G401.6 (cell line): ENCODE results near the gene BARD1.
A peak's percentile ranks its signal among the peaks of the same experiment; 100 is the strongest.
"Not testable (repeated sequence)": the region's sequence is repeated elsewhere in the genome, so short reads cannot be mapped to it uniquely, and the experiment has no call there.

Source experiments
- FAIRE-seq: peaks from 2 replicates; lab custom pipeline; 2012; peaks lifted over from hg19 to GRCh38; lab: Jason Lieb, UNC

BARD1 gene

DNA sequence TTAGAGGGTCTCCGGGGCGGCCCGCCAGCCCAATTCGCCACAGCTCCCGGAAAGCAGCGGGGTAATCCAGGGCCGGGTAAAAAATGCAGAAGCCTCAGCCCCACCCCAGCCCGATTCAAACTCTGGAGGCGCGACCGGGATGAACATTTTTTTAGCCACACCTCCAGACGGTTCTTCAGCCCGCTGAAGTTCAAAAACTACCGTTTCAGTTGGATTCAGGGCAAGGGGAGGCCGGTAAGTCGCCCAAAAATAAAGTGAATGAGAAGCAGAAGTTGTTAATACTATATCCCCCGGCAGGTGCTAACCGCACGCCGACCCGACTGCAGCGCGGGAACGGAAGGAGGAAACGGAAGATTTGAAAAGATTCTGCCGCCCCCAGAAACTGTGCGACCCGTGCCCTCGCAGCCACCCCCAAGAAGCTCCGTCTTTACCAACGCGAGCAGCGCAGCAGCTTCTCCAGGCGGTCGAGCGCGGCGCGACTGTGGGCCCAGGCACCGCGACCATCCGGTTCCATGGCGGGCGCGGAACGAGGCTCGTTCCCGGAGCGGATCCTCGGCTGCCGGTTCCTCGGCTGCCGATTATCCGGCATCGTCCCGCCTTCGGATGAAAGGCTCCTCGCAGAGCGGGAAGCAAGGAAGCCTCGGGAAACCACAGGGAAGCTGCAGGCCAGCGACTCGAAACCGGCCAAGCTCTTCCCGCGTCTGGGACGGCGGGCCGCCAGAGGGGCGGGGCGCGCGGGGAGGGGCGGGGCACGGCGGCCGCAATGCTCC lies at the start of gene BARD1:
BARD1 (minus strand) TSS at position 703 of the 770 bp plus-strand sequence; CDS start at position 589, 114 bp downstream.
- no peak for FAIRE-seq

GRCh38 chr2:214856137-214856536 lies 46.7 kb upstream of the BARD1 start:
- no peak for FAIRE-seq

DNA sequence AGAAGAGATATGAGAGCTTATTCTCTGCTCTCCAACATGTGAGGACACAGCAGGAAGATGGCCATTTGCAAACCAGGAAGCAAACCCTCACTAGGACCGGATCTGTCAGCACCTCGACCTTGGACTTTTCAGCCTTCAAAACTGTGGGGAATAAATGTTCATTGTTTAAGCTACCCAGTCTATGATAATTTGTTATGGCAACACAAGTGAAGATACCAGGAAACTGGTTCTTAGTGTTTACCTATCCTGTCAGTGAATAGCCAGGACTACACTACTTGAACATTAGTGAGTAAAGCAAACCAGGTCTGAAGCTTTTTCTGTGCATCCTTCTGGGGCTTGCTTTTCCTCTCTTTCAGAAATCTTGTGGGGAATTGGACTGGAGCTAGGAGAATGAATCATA lies 44.4 kb upstream of the BARD1 start:
- FAIRE-seq, result no peak

DNA sequence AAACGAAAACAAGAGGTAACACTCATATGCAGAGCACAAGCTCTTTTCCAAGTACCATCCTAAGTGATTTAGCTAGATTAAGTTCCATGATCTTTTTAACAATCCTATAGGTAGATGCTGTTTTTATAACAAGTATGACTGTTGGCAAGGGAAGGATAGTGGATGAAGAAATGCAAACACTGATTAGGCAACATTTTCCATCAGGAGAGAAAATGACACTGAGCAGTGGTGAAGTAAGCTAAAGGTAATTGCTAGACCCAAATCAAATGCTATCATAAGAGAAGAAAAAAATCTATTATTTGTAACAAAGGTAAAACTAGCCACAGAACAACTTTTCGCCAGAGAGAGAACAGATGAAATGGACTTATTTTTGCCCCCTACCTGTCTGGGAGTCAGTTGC lies 34.3 kb upstream of the BARD1 start:
- no peak for FAIRE-seq

DNA sequence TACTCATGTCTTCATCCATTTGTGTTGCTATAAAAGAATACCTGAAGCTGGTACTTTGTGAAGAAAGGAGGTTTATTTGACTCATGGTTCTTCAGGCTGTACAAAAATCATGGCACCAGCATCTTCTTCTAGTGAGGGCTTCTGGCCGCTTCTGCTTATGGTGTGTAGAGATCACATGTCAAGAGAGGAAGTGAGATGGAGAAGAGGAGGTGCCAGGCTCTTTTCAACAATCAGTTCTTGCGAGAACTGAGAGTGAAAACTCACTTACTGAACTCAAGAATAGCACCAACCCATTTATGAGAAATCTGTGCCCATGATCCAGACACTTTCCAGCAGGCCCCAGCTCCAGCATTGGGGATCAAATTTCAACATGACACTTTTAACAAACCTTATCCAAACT lies 30.0 kb upstream of the BARD1 start:
- FAIRE-seq, result no peak

GRCh38 chr2:214837466-214837865 lies 28.0 kb upstream of the BARD1 start:
- FAIRE-seq, result no peak

DNA sequence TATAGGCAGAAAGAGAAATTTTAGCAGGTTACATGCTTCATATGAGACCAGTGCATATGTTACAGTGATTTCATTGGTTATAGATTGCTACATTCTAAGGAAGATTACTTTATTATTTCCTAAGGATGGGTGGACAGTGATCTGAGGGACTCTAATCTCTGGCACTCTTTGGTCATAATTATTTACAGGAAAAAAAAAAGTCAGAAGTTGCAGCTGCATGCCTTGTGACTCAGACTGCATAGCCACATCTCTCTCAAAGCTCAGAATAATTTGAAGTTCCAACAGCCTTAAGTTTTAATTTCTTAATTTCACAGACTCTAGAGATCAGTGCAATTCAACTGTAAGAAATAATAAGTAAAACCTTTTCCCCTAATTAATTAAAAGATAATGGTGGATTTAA lies 27.1 kb upstream of the BARD1 start:
- FAIRE-seq, result no peak

DNA sequence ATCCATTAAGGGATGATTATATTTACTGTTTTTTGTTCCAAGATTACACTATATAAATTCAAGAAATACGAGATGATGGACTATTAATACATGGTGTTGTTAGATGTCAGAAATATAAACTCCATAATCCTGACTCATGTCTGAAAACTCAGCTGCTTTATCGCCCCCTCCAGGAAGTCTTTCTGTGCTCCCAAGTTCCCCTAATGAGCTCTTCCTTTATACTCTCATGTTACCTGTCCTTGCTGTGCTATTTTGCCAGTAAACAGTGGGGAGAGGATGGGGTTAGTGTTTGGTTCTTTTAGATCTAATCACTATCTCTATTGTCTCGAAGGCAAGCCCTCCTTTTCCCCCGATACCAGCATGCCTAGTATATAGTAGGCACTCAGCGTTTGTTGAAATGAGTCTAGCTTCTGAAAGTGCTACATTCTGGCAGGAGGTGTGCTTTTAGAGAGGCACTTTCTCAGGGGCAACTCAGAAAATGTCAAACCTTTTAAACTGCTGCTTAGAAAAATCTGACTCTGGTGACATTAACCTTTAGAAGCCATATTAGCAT lies 21.4 kb upstream of the BARD1 start:
- no peak for FAIRE-seq

GRCh38 chr2:214816008-214816533 lies 6.6 kb upstream of the BARD1 start:
- FAIRE-seq, result no peak

- FAIRE-seq, result no peak
These were observed 1.2 kb upstream of the BARD1 start for GRCh38 chr2:214810671-214811070.

- peak; percentile 88 for FAIRE-seq
These were observed 475 bp upstream of the BARD1 start for GRCh38 chr2:214809751-214810564.

DNA sequence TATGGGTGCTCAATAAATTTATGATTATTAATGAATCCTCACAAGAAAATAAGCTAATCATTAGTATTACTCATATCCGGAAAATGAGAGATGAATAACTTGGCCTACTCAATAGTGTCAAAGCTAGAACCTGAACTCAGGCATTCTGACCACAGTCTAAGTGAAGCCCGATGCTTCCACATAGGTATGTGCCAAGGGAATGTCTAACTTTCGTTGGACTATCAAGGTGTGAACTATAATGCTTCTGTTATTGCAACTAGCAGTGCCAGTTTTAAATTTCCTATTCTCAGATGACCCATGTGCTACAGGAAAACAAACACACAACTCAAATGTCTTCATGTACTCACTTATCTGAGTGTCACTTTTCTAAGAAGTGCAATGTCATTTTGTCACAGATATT lies 1.8 kb downstream of the BARD1 start:
- no peak for FAIRE-seq

DNA sequence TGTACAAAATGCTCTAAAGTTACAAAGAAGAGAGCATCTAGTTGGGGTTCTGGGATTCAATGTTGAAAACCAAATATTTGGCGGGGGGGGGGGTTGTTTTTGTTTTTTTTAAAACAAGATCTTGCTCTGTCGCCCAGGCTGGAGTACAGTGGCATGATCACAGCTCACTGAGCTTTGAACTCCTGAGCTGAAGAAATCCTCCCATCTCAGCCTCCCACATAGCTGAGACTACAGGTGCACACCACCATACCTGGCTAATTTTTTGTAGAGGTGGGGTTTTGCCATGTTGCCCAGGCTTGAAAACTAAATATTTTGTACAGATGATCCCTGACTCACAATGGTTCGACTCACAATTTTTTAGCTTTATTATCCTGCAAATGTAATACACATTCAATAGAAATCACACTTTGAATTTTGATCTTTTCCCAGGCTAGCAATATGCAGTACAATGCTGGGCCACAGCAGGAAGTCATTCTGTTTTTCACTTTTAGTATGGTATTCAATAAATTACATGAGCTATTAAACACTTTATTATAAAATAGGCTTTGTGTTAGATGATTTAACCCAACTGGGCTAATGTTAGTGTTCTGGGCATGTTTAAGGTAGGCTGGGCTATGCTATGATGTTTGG lies 7.6 kb downstream of the BARD1 start:
- FAIRE-seq, result no peak

DNA sequence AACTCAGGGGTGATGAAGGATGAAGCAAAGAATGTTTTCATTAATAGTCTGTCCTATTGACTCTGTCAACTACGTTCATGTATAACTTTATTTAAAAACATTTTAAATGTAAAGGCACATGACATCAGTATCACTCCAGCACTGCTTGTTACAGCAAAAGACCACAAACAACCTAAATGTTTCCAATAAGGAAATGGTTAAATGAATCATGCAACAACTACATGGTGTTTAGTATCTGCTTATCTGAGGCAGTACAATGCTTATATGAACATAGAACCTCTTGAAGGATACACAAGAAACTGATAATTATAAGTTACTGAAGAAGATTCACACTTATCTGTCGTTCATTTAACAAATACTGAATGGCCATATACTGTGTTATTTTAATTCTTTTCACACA lies 8.4 kb downstream of the BARD1 start:
- no peak for FAIRE-seq

- no peak for FAIRE-seq
These were observed 9.3 kb downstream of the BARD1 start for GRCh38 chr2:214800180-214800579.

- FAIRE-seq, result no peak
These were observed 12.6 kb downstream of the BARD1 start for GRCh38 chr2:214796911-214797310.

DNA sequence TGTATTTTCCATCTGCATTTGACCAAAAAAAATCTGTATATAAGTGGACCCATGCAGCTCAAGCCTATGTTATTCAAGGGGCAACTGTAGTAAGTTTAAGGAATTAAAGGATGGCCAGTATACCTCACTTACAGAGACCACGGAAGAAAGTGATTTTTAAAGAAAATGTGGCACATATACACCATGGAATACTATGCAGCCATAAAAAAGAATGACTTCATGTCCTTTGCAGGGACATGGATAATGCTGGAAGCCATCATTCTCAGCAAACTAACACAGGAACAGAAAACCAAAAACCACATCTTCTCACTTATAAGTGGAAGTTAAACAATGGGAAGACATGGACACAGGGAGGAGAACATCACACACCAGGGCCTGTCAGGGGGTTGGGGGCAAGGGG lies 26.3 kb downstream of the BARD1 start:
- not testable (repeated sequence) for FAIRE-seq

DNA sequence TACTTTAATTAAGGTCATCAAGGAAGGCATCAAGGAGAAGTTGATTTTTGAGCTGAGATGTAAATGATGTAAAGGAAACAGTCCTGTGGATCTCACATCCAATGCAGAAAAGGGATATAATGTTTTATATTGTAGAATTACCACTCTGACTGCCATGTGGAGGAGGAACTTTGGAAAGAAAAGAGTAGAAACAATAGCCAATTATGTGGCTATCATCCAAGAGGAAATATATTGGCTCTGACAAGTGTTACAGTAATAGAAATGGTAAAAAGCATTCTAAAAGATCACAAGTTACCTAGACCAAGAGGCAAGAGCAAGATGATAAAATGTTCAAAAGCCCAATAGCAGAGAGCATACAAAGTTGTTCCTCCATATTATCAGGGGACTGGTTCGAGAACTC lies 26.8 kb downstream of the BARD1 start:
- no peak for FAIRE-seq

GRCh38 chr2:214781226-214781625 lies 28.3 kb downstream of the BARD1 start:
- FAIRE-seq, result no peak

DNA sequence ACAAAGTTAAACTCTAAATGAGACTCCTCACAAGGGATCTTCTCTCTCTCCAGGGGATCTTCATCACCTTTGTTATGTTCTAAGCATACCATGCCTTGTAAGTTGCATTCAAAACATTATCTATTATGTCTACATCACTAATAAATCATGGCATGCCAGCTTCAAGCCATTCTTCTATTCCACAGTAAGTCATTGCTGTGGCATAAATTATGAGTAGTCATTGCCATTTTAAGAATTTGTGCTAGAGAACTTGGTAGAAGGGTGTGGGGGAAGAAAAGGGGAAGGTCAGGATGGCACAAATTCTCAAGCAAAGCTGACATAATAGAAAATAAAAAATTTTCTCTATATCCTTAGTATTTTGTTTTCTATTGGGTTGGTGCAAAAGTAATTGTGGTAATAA lies 33.5 kb downstream of the BARD1 start:
- FAIRE-seq, result no peak

DNA sequence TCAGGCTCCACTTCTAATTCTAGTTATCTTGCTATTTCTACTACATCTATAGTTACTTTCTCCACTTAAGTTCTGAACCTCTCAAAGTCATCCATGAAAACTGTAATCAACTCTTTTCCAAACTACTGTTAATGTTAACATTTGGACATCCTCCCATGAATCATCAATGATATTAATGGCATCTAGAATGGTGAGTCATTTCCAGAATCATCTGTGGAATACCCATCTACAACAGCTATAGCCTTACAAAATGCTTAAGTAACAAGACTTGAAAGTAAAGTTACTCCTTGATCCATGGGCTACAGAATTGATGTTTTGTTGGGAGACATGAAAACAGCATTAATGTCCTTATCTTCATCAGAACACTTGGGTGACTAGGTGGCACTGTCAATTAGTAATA lies 35.4 kb downstream of the BARD1 start:
- no peak for FAIRE-seq

GRCh38 chr2:214772443-214773015 lies 37.0 kb downstream of the BARD1 start:
- FAIRE-seq, result no peak
